ENCODE data around the gene MAGEA4.
"Not testable (repeated sequence)": the region's sequence is repeated elsewhere in the genome, so short reads cannot be mapped to it uniquely, and the experiment has no call there.

Gene MAGEA4

GRCh38 chrX:151912780-151913179 is at the start of gene MAGEA4:
MAGEA4 (plus strand) TSS chrX:151912889; CDS start chrX:151923665, 10,776 bp downstream.
- DNase-seq: no peak

GRCh38 chrX:151870602-151871001 is 42.1 kb upstream of the MAGEA4 start:
- no peak for DNase-seq

- DNase-seq: no peak
Measured at GRCh38 chrX:151871244-151871643, 41.4 kb upstream of the MAGEA4 start.

GRCh38 chrX:151873096-151873495 is 39.6 kb upstream of the MAGEA4 start:
- DNase-seq: no peak

GRCh38 chrX:151875270-151876026 is 37.2 kb upstream of the MAGEA4 start:
- DNase-seq: no peak

GRCh38 chrX:151878574-151878973 is 34.1 kb upstream of the MAGEA4 start:
- no peak for DNase-seq

- DNase-seq: no peak
Measured at GRCh38 chrX:151879856-151880255, 32.8 kb upstream of the MAGEA4 start.

- no peak for DNase-seq
Measured at GRCh38 chrX:151880895-151881294, 31.8 kb upstream of the MAGEA4 start.

- DNase-seq: no peak
Measured at GRCh38 chrX:151889421-151889820, 23.3 kb upstream of the MAGEA4 start.

- no peak for DNase-seq
Measured at GRCh38 chrX:151896734-151897474, 15.8 kb upstream of the MAGEA4 start.

GRCh38 chrX:151899622-151900021 is 13.1 kb upstream of the MAGEA4 start:
- no peak for DNase-seq

GRCh38 chrX:151901826-151902225 is 10.9 kb upstream of the MAGEA4 start:
- no peak for DNase-seq

- no peak for DNase-seq
Measured at GRCh38 chrX:151902813-151903591, 9.7 kb upstream of the MAGEA4 start.

- DNase-seq: no peak
Measured at GRCh38 chrX:151904989-151905388, 7.7 kb upstream of the MAGEA4 start.

GRCh38 chrX:151912221-151912620 is 468 bp upstream of the MAGEA4 start:
- no peak for DNase-seq

GRCh38 chrX:151918736-151919135 is 6.0 kb downstream of the MAGEA4 start:
- DNase-seq: not testable (repeated sequence)

- DNase-seq: no peak
Measured at GRCh38 chrX:151919610-151920009, 6.9 kb downstream of the MAGEA4 start.

- no peak for DNase-seq
Measured at GRCh38 chrX:151920101-151920500, 7.4 kb downstream of the MAGEA4 start.

GRCh38 chrX:151920530-151920929 is 7.8 kb downstream of the MAGEA4 start:
- DNase-seq: no peak

- no peak for DNase-seq
Measured at GRCh38 chrX:151921292-151921691, 8.6 kb downstream of the MAGEA4 start.

GRCh38 chrX:151921866-151922265 is 9.2 kb downstream of the MAGEA4 start:
- DNase-seq: no peak

- no peak for DNase-seq
Measured at GRCh38 chrX:151922692-151923091, 10.0 kb downstream of the MAGEA4 start.

GRCh38 chrX:151923648-151924047 is 11.0 kb downstream of the MAGEA4 start:
- no peak for DNase-seq

- DNase-seq: no peak
Measured at GRCh38 chrX:151929126-151929525, 16.4 kb downstream of the MAGEA4 start.

Measured in CD4-positive, alpha-beta T cell treated with Interleukin-10 for 1 hour (primary cell).